Measurements from ENCODE around the gene ZFP62.

DNA sequence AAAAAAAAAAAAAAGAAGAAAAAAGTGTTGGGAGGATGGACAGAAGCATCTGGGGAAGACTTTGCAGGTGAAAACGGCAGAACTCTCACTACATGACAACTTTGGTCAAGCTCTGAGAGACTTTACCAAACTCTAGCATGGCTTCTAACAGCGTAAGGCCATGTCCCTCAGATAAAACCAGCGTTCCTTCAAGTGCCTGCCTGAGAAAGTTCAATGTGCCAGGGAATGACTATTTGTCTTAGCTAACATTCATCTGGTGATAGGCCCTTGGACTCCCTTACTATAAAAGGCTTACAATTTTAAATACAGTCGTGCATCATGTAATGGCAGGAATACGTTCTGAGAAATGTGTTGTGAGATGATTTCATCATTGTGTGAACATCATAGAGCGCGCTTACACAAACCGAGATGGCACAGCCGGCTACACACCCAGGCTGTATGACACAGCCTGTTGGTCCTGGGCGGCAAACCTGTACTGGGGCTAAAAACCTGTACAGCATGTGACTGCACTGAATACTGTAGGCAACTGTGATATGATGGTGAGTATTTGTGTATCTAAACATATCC, 14.9 kb upstream of the ZFP62 start:
- TF ChIP-seq EZH2 (IDR thresholded peaks at IDR 0.05) (no peak), POLR2AphosphoS5 (IDR thresholded peaks at IDR 0.05; ENCODE audit: borderline replicate concordance, low read depth, low read length) (no peak), FOXP2 (optimal IDR thresholded peaks at IDR 0.05; ENCODE audit: control extremely low read depth, extremely low read length, insufficient read depth) (no peak)

All from SK-N-MC (cell line).